Measurements from ENCODE around the gene CAPN12. TPM values are rescaled to one million over a fixed set of nuclear protein-coding genes. Genes with fewer than 3 reads are reported as not detected.

The CAPN12 gene
- total and polyA plus RNA-seq, 2 of the 8 experiments (the other 6 are each of a cell fraction or from before 2014, with no cell fraction given), result 8.8 to 20.0 TPM

- Histone ChIP-seq H3K4me3 (ENCODE audit: extremely low read depth in 1 of 4, insufficient read depth in 2 of 4, low read depth in 3 of 4, low read length in 4 of 4) (no peak overlapping the region), H3K9me3 (ENCODE audit: insufficient read depth in 2 of 2, low read depth in 1 of 2, low read length in 1 of 2) (no peaks in the 10 kb centered on the region), H3K23me2 (ENCODE audit: low read depth, low read length) (peaks cover 1% of the 10 kb centered on the region; the same call in 1 of the 2 replicates), H3K4me1 (replicated peaks in 1 of 4; ENCODE audit: control insufficient read depth in 3 of 4, insufficient read depth in 4 of 4, low read length in 3 of 4) (peaks cover 21 to 47% (median 40%) of the 10 kb centered on the region in 4 experiments), H3K18ac (ENCODE audit: extremely low read depth, low read length) (no peak overlapping the region), H3K4ac (replicated peaks; ENCODE audit: insufficient read length, low read depth, low read length) (no peak overlapping the region), H4K5ac (ENCODE audit: insufficient read length, low read depth, low read length) (no peak overlapping the region), H4K8ac (ENCODE audit: extremely low read depth, insufficient read depth, low read length) (no peak overlapping the region), H2BK120ac (replicated peaks; ENCODE audit: low read depth, low read length) (no peak overlapping the region), H2AK5ac (ENCODE audit: low read depth, low read length) (no peak overlapping the region), H3K27me3 (replicated peaks in 1 of 4; ENCODE audit: control insufficient read depth in 3 of 4, extremely low read depth in 1 of 4, insufficient read depth in 3 of 4, low read length in 3 of 4) (no peaks in the 10 kb centered on the region), H3K4me2 (ENCODE audit: insufficient read depth in 1 of 2, low read depth in 2 of 2, low read length in 2 of 2) (no peak overlapping the region), H3K36me3 (ENCODE audit: control insufficient read depth in 2 of 4, insufficient read depth in 4 of 4, low read length in 3 of 4) (no peaks in the 10 kb centered on the region), H3K79me2 (ENCODE audit: control insufficient read depth in 1 of 2, insufficient read depth in 2 of 2, low read length in 2 of 2) (peaks cover 4 to 88% of the 10 kb centered on the region in 2 experiments; a peak in 2 of 4 replicates), H3K23ac (ENCODE audit: insufficient read length) (no peak overlapping the region), H2BK5ac (ENCODE audit: low read depth, low read length) (no peak overlapping the region), H4K91ac (replicated peaks; ENCODE audit: insufficient read length, low read length) (no peak overlapping the region), H3K9ac (replicated peaks in 1 of 4; ENCODE audit: extremely low read depth in 1 of 4, low read depth in 3 of 4, low read length in 3 of 4) (no peak overlapping the region), H2BK12ac (ENCODE audit: low read depth, low read length) (no peak overlapping the region), H3K56ac (replicated peaks; ENCODE audit: insufficient read length, low read depth, low read length) (no peak overlapping the region), H4K20me1 (replicated peaks in 1 of 2; ENCODE audit: control insufficient read depth in 1 of 2, insufficient read depth in 2 of 2, low read length in 2 of 2) (peaks cover 0 to 7% of the 10 kb centered on the region in 2 experiments), H3K79me1 (ENCODE audit: low read depth, low read length) (peaks cover 14% of the 10 kb centered on the region), H2BK20ac (ENCODE audit: low read length) (no peak overlapping the region), H2AFZ (ENCODE audit: low read length) (no peak overlapping the region), H3K27ac (ENCODE audit: low read depth, low read length) (no peak overlapping the region), H3K14ac (ENCODE audit: insufficient read length) (no peak overlapping the region), H2BK15ac (ENCODE audit: low read length) (no peak overlapping the region)
- 87% methylated on average over 7 of the region's 7 CpGs; no CpG with 5 or more reads in 1 of the 2 experiments for WGBS, 2 experiments (ENCODE audit: extremely low coverage in 1 of 2, insufficient coverage in 1 of 2, insufficient read length in 1 of 2, insufficient replicate concordance in 2 of 2, low coverage in 1 of 2, low lambda C conversion rate in 2 of 2, missing lambda C conversion rate in 1 of 2)
- DNase-seq (ENCODE audit: low read depth in 1 of 2, low spot score in 2 of 2) (no peak), FAIRE-seq (no peak)
- ChIA-PET CTCF (ENCODE audit: partially characterized antibody) (interaction anchor here (1.5 kb wide), 1 partner anchor 10 kb away, joined by 4 read pairs; no protein-coding TSS in a partner anchor), POLR2A (ENCODE audit: partially characterized antibody) (interaction anchor here (1.1 to 23.4 kb wide), 4 partner anchors 9 to 54 kb away, joined by 4 to 495 read pairs (median 10); no protein-coding TSS in a partner anchor)
- TF ChIP-seq ZNF274 (IDR thresholded peaks at IDR 0.05; ENCODE audit: borderline replicate concordance, extremely low read depth, low read length) (no peak), TCF12 (IDR thresholded peaks at IDR 0.05; ENCODE audit: low read depth, low read length) (no peak), SRF (IDR thresholded peaks at IDR 0.05; ENCODE audit: low read depth, low read length) (no peak)
Measured at GRCh38 chr19:38687837-38688378, 56.4 kb downstream of the CAPN12 start.
